Esophagus mucosa (tissue), 1 donor: Measurements from ENCODE around the gene EDAR. TPM values are rescaled to one million over a fixed set of nuclear protein-coding genes. Genes with fewer than 3 reads are reported as not detected.

ENCODE experiments used
- ATAC-seq: fragments of 200-7000 bp; cut with Tn5 transposase; one replicate; pipeline ENCODE4 v1.9.1; 2020
- total RNA-seq: library from RNA; stranded (reverse); gene quantifications from one replicate; pipeline ENCODE4 v1.2.4, GENCODE V29; 2023
- donor health status: DM: yes; HTN: yes; CAD: no.

The EDAR gene
- total RNA-seq, 1 donor from 2014 or later = 4.8 TPM

DNA sequence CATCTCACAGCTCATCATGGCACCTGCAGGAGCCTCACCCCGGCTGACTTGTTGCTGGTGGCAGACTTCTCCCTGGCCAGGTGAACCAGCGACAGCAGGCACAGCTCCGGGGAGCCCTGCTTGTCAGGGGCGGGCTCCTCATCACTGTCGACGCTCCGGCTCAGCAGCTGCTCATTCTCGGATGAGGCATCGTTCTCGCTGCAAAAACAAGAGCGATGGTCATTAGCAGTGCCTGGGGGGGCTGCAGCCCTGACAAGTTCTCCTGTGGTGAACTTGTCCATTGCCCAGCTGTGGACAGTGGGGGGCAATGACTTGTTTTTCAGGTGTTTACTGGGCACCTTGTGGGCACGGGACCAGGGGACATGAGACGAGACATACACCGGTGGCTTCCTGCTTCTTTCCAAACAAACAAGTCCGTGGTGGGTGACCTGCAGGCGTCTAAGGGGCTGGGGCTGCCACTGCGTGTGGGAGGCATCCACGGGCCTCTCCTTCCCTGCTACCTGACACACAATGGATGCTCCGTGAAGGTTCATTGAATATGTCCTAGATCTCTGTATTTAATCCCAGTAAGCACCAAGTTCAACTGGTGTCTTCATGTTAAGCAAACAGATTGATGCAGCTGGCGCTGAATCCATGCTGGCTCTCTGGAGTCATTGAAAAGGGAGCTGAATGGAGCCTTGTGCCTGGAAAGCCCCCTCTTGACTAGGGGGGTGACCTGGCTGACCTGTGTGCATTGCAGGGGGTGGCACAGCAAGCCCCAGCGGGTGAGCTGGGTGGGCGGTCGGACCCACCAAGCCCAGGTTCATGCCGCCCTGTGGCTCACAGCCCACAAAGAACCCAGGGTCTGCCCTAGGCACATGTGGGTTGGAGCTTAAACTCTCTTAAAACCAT, 81.0 kb downstream of the EDAR start:
- ATAC-seq = no peak

DNA sequence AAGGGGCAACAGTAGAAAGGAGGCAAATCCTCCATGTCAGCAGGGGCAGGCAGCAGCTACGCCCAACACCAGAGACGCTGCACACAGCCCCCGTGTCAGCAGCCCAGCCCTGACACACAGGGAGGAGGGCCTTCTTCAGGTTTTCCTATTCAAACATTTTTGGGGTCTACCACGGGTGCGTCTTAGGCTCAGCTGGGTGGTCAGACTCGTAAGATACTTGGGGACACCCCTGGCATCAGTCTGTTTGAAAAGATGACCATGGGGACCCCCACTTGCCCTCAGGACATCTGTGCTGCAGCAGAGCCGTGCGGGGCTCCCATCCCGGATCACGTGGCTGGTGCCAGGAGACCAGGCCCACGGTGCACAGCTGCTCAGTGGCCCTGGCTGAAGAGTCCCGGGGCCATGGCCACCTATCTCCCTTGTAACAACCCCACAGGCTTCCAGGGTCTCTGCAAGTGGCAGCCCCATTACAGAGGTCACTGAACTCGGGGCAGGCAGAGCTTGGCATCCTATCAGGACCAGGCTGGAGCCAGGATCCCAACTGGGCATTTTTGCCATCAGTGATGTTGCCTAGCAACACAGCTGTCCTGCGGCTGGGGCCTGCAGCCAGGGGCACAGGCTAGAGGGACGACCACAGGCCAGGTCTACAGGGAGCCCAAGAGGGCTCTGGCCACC, 82.5 kb downstream of the EDAR start:
- no peak for ATAC-seq

DNA sequence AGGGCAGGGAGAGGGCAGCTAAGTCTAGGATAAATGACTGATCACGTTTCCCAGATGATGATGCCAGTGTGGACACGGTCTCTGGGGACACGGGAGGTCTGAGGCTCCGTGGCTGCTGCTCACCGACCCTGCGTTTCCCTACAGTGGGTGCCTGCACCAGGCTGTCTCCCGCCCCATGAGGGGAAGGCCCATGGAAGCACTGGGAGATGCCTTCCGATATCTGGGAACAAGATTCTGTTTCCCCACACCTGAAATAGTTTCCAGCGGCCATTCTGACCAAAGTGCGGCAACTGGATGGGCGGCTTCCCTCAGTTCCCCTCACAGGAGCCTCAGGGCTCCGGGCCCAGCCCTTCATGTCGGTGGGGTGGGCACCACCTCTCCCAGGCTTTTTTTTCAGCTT, 83.1 kb downstream of the EDAR start:
- no peak for ATAC-seq

DNA sequence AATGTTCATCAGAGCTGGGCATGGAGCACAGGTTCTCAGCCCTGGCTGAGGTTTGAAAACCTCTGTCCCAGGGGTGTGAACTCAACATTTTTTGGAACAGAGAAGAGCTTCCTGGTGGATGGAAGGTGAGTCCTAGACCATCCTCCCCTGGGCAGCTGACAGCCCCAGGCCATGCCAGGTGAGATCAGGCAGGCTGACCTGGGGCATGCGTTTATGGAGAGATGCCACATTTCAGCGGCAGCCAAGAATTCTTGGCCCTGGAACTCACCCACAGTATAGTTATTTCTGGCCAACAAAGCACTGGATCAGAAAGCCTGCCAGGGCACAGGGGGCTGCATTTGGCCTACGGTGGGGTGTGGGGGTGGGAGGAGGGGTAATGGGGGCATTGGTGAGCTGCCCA, 83.8 kb downstream of the EDAR start:
- no peak for ATAC-seq

DNA sequence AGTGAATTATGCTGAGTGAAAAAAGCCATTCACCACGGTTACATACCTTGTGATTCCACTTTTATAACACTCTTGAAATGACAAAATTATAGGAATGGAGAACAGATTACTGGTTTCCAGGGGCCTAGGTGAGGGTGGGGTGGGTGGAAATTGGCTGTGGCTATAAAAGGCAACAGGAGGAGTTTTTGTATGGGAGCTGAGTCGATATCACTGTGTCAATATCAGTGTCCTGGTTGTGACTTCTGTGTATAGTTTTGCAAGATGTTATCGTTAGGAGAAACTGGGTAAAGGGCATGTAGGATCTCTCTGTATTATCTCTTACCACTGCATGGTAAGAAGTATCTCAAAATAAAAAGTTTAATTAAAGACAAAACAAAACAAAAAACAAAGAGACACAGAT, 84.3 kb downstream of the EDAR start:
- ATAC-seq = no peak

DNA sequence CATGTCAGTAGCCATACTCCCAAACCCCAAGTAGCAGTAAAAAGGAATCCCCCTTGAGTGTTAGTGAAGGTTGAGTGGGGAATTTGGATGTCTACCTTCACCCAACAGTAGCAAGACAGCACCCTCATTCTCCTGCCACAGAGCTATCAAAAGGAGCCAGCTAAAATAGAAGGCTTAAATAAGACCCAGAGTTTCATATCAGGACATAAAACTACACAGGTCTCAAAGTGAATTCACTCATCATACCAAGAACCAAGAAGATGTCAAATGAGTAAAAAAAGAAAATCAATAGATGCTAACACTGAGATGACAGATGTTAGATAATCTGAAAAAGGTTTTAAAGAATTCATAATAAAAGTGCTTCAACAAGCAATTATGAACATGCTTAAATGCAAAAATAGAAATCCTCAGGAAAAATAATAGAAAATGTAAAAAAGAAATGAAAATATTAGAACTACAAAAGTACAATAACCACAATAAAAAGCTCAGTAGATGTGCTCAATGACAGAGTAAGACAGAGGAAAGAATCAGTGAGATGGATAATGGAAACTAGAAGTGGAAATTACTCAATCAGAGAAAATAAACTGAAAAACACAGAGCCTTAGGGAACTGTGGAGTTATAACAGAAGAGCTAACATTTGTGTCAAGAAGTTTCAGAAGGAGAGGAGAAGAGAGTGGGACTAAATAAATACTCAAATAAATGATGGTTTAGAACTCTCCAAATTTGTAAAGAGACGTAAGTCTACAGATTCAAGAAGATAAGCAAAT, 90.5 kb downstream of the EDAR start:
- no peak for ATAC-seq

DNA sequence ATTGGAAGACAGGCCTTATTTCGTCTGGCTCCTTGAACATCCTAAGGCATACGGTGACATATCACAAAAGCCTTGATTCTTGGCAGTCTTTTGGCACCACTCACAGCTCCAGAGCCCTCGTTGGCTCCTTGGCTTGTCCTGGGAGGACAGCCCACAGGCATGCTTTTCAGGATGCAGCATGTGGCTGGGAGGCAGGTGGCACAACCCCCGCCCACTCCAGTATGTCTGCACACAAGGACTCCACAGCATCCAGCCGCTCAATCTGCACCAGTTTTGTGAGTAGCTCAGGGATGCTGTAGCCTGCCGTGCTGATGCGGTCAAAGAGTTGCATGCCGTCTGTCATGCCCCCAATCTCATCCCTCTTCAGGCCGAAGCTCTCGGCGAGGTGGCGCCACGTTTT, 92.3 kb downstream of the EDAR start:
- ATAC-seq = no peak

DNA sequence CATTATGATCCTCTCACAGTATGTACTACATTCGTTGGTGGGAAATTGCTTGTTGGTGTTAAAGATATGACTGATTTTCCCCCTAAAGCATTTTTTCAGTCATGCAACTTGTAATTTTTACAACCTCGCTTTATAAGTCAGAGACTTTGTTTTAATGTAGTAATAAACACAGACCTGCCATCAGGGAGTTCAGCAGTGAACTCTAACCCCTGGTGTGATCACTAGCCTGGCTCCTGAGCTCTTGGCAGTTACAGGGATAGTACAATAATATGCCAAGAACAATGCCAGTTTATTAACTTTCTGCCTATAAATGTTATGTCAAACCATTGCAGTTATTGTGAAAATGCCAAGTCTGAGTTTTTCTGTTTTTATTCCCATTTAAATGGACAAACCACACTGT, 93.8 kb downstream of the EDAR start:
- ATAC-seq = no peak

DNA sequence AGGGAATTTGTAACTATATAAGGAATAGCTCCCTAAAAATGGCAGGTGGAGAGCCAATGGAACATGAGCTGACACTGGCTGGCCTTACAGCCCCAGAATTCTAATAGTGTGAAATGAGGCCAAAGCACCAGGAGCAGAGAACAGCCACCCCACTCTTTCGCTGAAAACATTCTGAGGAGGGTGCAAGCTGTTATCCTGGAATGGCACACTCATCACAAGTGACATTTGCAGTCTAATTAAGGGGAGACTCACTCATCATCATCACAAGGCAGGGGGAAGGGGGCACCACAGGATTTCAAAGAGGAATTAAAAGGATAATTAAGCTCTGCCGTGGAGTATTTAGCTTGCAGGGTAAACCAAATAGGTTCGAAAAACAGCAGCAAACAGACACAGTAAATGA, 94.3 kb downstream of the EDAR start:
- no peak for ATAC-seq

DNA sequence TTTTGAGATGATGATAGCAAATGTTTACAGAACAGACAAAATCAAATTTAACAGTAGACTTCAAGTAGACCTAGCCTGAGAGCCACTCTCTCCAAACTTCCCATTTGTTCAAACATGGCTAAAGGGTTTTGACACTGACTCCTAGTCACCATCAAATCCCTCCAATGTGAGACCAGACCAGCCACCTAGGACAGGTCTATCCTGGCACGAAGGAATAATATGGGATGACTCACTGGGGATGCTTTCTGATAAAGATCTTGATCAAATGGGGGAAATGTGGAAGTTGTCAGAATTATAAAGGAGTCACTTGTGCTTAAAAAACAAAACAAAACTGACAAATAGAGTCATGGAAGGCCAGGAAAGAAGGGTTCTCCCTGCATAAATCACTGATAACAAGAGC, 95.7 kb downstream of the EDAR start:
- no peak for ATAC-seq

DNA sequence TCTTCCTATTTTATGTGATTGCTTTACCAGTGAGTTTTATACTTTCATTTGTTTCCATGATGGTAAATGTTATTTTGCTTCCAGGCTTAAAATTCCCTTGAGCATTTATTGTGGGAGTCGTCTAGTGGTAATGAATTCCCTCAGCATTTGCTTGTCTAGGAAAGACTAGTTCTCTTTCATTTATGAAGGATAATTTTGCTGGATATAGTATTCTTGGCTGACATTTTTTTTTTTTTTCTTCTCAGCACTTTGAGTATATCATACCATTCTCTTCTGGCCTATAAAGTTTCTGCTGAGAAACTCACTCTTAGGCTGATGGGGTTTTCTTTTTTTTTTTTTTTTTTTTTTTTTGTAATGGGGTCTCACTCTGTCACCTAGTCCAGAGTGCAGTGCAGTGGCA, 99.1 kb downstream of the EDAR start:
- ATAC-seq = no peak

DNA sequence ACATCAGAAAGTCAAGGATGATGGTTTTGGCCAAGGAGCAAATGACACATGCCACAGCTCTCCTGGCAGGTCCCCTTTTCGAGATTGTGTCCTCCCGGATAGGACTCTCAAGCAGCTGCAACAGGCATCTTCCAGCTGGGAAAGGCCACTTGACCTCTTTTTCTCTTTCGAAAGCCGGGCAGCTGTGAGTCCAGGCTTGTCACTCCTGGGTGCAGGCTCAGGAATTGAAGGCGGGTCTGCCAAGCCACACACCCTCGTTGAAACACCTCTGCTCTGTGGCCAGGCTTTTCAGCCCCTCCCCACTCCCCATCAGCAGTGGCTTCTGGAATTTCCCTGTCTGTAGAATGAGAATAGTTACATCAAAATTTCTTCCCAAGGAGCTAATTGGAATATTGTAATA, 104.4 kb downstream of the EDAR start:
- no peak for ATAC-seq

DNA sequence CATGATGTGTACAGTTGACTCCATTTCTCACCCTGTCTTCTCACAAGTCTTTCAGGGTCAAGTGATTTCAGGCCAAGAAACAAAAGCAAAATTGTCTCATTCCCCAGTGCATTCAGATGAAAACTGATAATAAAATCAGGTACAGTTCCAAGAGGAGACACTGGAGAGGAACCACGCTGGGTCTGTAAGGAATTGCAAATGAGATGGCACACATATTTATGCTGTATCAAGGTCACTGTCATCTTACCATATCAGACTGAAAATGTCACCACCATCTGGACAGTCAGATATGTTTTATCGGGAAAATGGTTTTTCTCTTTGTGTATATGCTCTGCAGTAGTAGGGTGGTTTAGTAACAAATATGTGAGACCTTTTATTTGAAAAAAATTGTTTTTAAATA, 110.7 kb downstream of the EDAR start:
- no peak for ATAC-seq

DNA sequence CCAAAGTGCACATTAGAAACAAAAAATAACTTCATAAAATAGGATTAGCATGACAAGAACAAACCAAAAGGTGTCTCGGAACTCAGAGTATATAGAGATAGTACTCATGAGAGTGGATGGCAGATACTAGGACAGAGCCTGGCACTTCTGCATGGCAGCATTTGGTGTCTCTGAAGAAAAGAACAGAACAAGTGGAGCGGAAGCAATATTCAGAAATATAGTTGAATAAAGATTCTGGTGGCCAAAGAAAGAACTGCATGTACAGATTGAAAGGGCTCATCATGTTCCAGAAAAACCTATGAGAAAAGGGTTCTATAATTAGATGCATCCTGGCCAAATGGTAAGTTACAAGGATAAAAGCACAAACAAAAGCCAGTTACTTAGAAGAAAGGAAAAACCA, 111.5 kb downstream of the EDAR start:
- ATAC-seq = no peak

DNA sequence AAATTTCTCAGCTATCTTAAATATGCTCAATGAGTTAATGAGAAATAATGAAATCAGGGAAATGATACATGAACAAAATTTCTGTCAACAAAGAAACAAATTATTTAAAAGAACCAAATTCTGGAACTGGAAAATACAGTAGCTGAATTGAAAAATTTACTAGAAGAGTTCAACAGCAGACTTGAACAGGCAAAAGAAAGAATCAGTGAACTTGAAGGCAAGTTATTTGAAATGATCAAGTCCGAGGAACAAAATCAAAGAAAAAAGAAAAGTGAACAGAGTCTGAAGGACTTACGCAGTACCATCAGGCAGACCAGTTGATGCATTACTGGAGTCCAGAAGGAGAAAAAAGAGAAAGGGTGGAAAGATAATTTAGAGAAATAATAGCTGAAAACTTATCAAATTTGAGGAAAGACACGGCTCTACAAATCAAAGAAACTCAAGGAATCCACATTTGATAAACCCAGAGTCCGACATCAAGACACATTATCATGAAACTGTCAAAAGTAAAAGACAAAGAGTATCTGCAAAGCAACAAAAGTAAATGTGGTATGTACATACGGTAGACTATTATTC, 118.9 kb downstream of the EDAR start:
- ATAC-seq = no peak

DNA sequence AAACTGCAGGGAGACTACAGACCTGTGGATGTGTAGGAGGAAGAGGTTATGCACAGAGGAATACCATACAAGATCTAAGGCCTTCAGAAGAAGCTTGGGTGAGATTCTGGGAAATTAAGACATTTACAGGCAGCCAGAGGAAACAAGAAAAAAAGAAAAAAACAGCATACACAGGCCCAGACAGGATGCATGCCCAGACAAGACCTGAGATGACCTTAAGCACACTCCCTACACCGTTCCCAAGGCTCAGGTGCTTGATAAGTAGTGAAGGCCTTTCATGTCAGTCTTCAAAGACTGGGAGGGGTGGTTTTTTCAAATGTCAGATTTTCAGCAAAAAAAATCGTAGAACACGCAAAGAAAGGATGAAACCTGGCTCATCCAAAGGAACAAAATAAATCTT, 119.5 kb downstream of the EDAR start:
- peak; percentile 67 for ATAC-seq

DNA sequence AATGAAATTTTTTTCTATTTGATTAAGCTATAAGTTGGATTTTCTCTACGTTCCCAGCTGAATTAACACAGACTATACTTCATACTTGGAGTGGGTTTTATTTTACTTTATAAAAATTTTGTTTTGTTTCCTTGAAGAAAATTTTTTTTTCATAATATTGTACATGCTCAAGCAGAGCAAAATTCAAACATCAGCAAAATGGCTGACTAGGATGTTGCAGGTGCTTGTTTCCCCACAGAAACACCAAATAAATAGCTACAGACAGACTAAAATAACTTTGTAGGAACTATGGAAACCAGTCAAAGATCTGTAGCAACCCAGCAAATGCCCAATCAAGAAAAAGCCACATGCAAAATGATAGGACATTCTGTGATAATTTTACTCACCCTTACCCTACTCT, 120.1 kb downstream of the EDAR start:
- no peak for ATAC-seq

DNA sequence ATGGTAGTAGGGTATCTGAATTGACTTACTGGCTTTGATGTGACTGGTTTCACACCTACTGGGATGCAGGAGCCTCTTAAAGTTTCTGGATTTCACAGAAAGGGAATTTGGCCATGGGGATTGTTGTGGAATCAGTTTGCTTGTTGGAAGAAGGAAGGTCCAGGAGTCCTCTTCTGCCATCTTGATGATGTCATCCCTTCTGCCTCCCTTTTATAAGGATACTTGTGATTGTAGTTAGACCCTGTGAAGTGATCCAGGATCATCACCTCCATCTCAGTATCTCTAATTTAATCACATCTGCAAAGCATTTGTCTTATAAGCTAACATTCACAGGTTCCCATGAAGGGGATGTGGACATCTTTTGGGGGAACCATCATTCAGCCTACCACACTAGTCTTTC, 123.0 kb downstream of the EDAR start:
- no peak for ATAC-seq

DNA sequence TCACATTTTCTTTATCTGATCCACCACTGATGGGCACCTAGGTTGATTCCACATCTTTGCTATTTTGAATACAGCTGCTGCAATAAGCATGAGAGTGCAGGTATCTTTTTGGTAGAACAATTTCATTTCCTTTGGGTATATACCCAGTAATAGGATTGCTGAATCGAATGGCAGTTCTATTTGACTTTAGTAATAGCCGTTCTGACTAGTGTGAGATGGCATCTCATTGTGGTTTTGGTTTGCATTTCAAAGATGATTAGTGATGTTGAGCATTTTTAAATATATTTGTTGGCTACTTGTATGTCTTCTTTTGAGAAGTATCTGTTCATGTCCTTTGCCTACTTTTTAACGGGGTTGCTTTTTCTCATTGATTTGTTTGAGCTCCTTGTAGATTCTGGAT, 130.1 kb downstream of the EDAR start:
- no peak for ATAC-seq

DNA sequence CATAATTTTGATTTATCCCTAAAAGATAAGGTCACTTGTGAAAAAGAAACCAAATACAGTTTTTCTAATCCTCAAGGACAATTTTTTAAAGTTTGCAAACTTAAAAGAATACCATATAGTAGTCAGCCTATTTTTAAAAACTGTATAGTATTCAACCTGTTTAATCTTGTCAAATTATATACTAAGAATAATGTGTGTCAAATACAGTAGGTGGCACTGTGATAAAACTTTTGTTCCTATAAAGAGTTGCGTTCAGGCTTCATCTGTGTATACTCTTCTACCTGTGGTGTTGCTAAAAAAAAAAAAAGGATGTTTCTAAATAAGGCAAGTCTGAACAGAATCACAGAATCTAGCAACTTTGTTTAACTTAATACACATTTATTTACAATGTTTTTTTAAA, 133.8 kb downstream of the EDAR start:
- ATAC-seq = peak; percentile 81

DNA sequence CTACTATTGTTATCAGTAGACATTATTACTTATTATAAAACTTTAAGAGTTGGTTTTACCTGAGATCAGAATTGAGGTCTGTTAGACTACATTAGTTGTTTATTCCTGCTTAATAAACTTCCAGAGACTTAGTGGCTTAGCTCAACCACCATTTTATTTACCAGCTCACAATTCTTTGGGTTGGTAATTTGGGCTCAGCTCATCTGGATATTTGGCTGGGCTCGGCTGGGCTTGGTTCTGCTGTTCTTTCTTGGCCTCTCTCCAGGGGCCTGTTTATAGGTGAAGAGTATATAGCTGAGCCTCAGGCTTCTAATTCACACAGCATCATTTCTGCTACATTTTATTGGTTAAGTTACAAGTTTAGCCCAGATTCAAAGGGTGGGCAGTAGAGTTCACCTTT, 134.5 kb downstream of the EDAR start:
- ATAC-seq = no peak

DNA sequence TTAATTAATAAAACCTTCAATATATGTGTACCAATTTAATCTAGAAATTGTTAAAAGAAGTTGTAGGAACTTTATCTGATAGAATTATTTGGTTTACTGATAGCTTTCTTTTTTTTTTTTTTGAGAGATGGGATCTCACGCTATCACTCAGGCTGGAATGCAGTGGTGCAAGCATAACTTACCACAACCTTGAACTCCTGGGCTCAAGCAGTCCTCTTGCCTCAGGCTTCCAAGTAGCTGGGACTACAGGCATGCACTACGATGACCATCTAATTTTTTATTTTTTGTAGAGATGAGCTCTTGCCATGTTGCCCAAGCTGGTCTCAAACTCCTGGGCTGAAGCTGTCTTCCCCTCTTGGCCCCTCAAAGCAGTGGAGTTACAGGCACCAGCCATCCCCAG, 135.6 kb downstream of the EDAR start:
- ATAC-seq = no peak

DNA sequence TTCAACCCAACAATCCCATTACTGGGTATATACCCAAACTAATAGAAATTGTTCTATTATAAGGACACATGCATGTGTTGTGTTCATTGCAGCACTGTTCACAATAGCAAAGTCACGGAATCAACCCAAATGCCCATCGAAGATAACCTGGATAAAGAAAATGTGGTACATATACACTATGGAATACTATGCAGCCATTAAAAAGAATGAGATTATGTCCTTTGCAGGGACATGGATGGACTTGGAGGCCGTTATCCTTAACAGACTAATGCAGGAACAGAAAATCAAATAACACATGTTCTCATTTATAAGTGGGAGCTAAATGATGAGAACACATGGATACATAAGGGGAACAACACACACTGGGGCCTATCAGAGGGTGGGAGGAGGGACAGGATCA, 136.6 kb downstream of the EDAR start:
- ATAC-seq = no peak
